Measurements from ENCODE around the gene GPR183.

- TF ChIP-seq CTCF (IDR thresholded peaks at IDR 0.05; ENCODE audit: insufficient read depth, low read depth, low read length) (no peak), EZH2 (IDR thresholded peaks at IDR 0.05; ENCODE audit: insufficient read depth, low read length) (no peak)
These were observed 40.4 kb downstream of the GPR183 start for GRCh38 chr13:99266827-99267226.
